GM19452 (cell line): ENCODE results near the gene LRMDA.

Experiments used
- ATAC-seq: cut with Tn5 transposase; IDR thresholded peaks from one replicate; pipeline ENCODE4 v1.9.1; 2021; ENCODE audit not compliant: unreplicated experiment

The LRMDA gene

DNA sequence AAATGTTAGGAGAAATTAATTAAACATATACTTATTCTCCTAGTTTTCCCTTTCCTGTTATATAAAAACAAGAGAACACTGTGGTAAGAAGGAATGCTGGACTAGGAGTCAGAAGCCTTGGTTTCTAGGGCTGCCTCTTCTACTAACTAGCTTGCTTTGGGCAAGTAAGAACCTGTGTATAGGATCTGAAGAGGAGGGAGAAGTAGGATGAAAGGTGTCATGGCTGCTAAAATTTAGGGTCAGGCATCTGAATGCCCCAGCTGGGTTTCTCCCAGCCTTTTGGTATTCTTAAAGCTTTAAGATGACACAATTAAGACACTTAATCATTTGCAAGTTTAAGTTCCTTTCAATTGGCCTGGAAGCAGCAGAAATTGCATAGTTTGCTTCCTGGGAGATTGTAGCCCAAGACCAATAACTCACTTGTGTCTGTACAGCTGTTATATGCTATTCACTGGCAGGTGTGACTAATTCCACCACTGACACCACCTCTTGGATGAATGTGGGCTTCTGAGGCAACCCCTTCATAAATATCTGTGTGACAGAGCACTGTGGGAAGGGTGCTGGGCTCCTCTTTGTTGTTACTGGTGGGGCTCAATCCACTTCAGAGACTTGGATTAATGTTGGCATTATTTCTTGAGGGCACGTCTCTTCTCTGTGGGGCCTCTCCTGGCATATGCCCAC, 137.2 kb downstream of the LRMDA start:
- ATAC-seq = no peak

DNA sequence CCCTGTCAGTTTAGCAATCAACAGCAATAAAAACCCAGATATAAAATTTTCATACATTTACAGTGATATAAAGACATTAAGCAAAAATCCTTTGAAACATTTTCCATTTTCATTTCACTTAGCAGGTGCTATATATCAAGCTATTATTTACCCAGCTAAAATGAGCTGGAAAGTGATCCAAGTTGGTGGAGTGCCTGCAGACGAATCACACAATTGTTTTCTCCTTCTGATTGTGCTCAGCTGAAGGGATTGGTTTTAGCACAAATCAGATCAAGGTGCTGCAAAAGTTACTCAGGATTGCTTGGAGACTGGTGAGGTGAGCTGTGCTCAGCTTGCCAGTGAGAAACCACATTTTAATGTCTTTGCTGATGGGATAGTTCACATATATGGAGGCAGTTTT, 138.1 kb downstream of the LRMDA start:
- ATAC-seq = no peak

DNA sequence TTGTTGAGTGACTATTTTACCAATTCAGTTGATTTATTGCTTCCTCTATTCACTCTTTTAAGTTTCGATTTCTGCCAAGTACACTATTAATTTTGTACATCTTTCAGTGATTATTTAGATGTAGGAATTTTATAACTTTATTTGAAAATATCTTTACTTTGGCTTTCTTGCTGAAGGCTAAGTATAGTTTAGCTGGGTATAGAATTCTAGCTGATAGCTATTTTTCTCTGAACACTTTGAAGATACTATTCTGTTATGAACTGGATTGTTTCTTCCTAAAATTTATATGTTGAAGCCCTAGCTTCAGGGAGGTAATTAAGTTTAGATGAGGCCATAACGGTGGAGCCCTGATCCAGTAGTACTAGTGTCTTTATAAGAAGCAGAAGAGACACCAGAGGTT, 141.1 kb downstream of the LRMDA start:
- no peak for ATAC-seq

- ATAC-seq = no peak
These were observed 144.5 kb downstream of the LRMDA start for GRCh38 chr10:75575940-75576339.

- ATAC-seq = no peak
These were observed 150.7 kb downstream of the LRMDA start for GRCh38 chr10:75582102-75582501.

GRCh38 chr10:75585294-75585693, 153.9 kb downstream of the LRMDA start:
- ATAC-seq = no peak

DNA sequence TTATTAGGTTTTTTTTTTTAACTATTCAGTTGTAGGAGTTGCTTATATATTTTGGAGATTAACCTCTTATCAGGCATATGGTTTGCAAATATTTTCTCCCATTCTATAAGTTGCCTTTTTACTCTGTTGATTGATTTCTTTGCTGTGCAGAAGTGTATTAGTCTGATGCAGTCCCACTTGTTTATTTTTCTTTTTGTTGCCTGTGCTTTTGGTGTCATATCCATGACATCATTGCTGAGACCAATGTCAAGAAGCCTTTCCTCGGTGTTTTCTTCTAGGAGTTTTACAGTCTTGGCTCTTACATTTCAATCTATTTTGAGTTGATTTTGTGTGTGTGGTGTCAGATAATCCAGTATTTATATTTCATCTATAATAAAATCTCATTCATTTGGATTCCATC, 155.4 kb downstream of the LRMDA start:
- ATAC-seq = no peak

GRCh38 chr10:75588031-75588430, 156.6 kb downstream of the LRMDA start:
- no peak for ATAC-seq

DNA sequence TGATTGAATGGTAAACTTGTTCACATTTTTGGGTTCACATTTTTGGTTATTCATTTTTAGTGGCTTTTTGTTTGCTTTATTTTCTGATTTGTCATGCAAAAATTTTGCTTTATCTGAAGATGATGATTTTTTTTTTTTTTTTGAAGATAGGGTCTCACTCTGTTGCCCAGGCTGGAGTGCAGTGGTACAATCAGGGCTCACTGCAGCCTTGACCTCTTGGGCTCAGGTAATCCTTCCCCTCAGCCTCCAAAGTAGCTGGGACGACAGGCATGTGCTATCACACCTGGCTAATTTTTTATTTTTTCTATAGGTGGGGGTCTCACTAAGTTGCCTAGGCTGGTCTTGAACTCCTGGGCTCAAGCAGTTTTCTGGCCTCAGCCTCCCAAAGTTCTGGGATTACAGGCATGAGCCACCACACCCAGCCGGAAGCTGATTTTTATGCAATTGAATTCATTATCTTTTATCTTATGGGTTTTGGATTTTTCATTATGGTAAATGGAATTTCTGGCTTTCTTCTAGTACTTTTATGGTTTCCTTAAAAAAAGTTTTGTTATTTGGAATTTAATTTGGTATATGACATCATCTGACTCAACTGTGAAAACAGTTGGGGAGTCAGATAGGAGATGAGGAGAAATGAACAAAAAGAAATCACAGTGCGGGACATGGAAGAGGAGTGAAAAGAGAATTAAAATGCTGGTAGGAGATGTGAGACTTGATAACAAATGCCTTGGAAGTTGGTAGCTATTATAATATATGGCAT, 158.7 kb downstream of the LRMDA start:
- ATAC-seq = no peak

GRCh38 chr10:75592151-75592787, 160.8 kb downstream of the LRMDA start:
- no peak for ATAC-seq

DNA sequence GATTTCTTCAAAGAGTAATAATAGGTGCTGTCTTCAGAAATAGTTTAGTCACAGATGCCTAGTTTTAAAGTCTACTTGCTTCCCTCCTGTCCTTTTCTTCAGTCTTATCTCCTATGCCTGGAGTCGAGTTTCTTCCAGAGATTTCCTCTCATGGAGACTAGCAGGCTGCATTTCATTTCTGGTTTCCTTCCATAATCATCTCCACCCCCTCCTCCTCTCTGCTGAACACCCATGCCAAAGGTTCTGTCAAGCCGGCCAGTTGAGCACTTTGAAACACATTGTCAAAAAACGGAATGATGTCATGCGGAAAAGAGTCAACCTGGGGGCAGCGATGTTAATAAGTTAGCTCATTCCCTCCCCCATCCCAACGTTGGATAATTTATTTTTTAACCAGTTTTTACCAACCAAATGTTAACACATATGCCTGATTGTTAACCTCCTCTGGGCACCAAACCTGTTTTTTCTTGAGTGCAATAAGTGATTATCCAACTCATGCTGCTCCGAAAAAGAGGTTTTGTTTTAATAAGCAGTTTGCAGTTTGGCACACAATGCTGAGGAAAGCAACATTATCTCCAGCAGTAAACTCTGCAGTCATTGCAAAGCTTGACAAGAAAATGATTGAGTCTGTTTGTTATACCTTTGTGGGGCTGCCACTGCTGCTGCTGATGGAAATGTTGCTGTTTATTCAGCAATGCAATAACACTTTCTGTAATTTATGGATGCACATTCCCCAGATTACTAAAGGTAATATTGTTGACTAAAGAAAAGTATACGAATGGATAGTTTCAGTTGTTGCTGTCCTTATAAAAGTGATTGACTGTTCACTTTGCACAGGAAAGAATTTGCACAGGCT, 161.6 kb downstream of the LRMDA start:
- ATAC-seq = no peak

DNA sequence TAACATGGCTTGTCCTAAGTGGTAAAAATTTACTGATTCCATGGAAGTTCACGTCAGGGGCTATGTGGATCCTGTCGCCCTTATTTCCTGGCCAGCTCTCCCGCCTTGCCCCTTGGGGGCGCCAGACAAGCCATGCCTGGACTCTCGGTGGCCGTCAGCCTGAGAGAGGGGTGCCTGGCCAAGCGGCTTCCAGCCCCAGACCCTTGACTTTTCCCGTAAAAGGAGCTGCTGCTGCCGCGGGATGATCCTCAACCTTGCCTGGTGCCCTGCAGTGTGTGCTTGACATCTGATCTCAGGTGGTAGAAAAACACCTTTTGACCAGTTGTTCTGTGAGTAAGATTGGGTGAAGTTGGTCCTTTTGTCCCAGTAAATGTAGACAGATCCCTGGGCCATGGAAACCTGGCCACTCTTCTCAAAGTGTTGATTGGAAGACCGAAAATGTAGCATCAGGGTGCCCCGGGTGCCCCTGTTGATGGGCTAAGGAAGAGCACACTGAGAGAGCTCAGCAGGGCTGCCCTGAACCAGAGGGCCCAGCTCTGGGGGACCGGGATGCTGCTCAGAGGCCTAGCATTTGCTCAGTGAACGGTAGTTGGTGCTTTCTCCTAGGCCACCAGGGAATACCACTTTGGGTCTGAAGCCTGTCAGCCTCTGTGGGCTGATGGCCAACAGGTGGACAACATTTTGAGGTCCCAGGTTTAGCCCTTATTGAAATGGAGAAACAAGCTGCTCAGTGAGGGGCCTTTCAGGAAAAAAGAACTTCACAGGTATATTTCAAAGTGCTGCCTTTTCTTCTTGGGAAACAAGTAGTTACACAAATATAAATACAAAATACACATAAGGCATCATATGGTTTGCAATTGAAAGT, 162.5 kb downstream of the LRMDA start:
- no peak for ATAC-seq

DNA sequence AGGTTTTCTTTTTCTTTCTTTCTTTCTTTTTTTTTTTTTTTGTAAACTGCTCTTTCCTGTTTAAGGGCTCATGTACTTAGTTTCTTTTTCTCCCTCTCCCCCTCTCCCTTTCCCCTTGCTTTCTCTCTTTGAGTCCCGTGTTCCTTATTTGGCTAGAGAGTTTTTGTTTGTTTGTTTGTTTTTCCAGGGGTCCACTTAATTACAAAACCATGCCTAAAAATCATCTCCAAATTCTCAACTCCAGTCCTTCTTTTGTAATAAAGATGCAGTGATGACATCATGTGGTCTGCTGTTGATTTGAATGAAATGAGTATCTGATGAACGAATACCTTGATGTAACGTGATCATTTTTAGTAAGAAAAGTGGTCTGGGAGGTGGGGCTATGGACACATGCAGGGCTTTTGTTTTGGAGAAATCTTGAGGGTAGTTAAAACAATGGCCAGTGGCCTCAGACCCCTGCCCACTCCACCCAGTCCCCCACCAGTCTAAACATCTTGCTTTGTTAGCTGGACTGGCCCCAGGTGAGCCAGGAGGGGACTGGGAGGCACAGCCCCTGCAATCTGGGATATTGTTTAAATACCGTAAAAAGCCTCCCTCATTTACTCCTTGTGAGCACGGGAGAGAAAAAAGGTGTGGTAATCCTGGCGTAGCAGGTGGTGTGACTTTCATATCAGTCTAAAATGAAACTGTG, 165.7 kb downstream of the LRMDA start:
- ATAC-seq = no peak

GRCh38 chr10:75597773-75598440, 166.5 kb downstream of the LRMDA start:
- ATAC-seq = no peak

DNA sequence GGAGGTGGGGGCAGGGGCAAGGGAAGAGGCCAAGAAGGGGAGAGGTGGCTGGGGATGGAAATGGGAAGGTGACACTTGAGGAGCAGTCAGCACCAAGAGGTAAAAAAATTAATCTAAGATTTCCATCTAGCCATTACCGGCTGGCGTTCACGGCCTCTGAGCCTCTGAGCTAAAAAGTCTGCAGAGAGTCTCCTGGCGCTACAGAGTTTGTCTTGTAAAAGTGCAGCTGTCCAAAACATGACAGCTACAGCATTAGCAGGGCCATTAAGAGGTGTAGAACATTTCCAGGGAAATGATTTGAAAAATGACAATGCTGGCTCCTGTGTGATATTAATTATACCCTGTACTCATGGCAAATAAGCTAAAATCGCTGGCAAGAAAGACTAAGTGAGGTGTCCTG, 167.6 kb downstream of the LRMDA start:
- ATAC-seq = no peak

DNA sequence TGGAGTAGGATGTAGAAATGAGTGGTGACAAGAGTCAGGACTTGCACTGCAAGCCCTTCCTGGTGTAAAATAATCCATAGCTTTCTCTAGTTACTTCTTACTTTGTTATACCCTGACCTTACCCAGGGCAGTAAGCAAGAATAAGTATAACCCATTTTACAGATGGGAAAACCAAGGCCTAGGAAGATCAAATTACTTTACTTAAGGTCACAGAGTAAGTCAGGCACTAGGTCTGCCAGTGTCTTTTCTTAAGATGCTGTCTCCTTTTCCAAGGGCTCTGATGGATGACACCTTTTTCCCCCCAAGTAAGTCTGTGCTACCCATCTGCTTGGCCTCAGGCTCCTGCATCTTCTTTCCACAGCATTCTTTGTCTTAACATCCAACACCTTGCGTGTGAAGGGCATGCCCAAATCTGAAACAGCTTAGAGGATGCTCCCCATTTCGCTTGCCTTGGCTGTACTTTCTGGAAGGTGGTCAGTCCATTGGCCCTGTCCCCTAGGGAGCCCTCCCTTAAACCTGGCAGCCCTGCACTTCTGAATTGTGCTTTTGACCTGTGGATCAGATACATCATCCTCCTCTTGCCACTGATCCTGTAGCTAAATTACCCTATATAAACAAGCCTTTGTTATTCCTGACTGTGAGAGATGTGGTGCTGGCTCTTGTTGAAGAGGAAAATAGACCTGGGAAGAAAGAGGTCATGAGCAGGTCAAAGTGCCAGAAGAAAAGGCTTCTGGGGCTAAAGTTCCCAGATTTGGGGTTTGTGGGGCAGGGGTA, 168.6 kb downstream of the LRMDA start:
- ATAC-seq = no peak

GRCh38 chr10:75600833-75601232, 169.4 kb downstream of the LRMDA start:
- no peak for ATAC-seq

- ATAC-seq = no peak
These were observed 170.9 kb downstream of the LRMDA start for GRCh38 chr10:75602341-75602740.
